Breast epithelium (tissue), 4 donors: ENCODE measurements around the gene BCAT1. TPM values are rescaled to one million over a fixed set of nuclear protein-coding genes. Genes with fewer than 3 reads are reported as not detected.

Source experiments
- DNase-seq, 2 donors: peaks; one replicate each; pipeline ENCODE4 v3.0.0-alpha.2; 2019; ENCODE audit warnings: low spot score in 2 of 2
- H3K27ac ChIP-seq, 2 donors: fragments of 200-600 bp; sonication (generic) in 1 of 2; one replicate each; pipeline ENCODE4 v1.5.1; 2016 to 2019; ENCODE audit warnings: mild to moderate bottlenecking in 1 of 2
- H3K27me3 ChIP-seq, 2 donors: fragments of 200-600 bp; sonication (generic) in 1 of 2; one replicate each; pipeline versions ENCODE4 v1.5.1 to v1.6.0; 2017 to 2019; ENCODE audit warnings: control low read depth in 1 of 2, mild to moderate bottlenecking in 1 of 2
- H3K36me3 ChIP-seq: fragments of 200-600 bp; one replicate; pipeline ENCODE4 v1.5.1; 2019
- H3K4me1 ChIP-seq, 2 donors: fragments of 200-600 bp; sonication (generic); one replicate each; pipeline ENCODE4 v1.5.1; 2016 to 2019; ENCODE audit warnings: control low read depth in 1 of 2
- H3K4me3 ChIP-seq, 3 donors: fragments of 200-600 bp; sonication (generic); 1 replicate in 2 of 3; 2 replicates in 1 of 3; pipeline ENCODE4 v1.5.1; 2016 to 2019; ENCODE audit warnings: mild to moderate bottlenecking in 3 of 3, moderate library complexity in 2 of 3
- H3K9me3 ChIP-seq, 2 donors: fragments of 200-600 bp; sonication (generic) in 1 of 2; one replicate each; pipeline ENCODE4 v1.5.1; 2016 to 2019; ENCODE audit warnings: control low read depth in 1 of 2
- CTCF ChIP-seq, 3 donors: fragments of 450-650 bp; IDR thresholded peaks; one replicate each; pipeline ENCODE4 v1.5.1; 2016 to 2017; ENCODE audit warnings: antibody characterized with exemption in 3 of 3, mild to moderate bottlenecking in 3 of 3, moderate library complexity in 3 of 3
- POLR2A ChIP-seq: fragments of 450-650 bp; IDR thresholded peaks from one replicate; pipeline ENCODE4 v1.6.1; 2016; ENCODE audit warnings: antibody characterized with exemption, mild to moderate bottlenecking, moderate library complexity
- POLR2AphosphoS5 ChIP-seq, 3 donors: sonication (generic); formaldehyde crosslinking; IDR thresholded peaks; one replicate each; pipeline ENCODE4 v1.6.1; 2017; ENCODE audit warnings: antibody characterized with exemption in 3 of 3
- intact Hi-C: fragments of 100-400 bp; cut with DNase I; formaldehyde crosslinking; loops from one replicate; pipeline ENCODE4 v1.15.1; 2023; ENCODE audit warnings: low total_unique reads
- total RNA-seq, 3 donors: library from RNA; depleted of rRNA; stranded (reverse); fragments of >200 nt; gene quantifications; one replicate each; pipeline ENCODE4 v1.1.0, GENCODE V29; 2016

Gene BCAT1
- total RNA-seq, 3 donors from 2014 or later = 8.8 to 35.8 (median 12.1) TPM

GRCh38 chr12:24904871-24905270 is 44.0 kb downstream of the BCAT1 start:
- Histone ChIP-seq H3K27ac (no peak overlapping the region), H3K27me3 (peaks cover 0 to 23% of the 10 kb centered on the region in 2 donors), H3K4me3 (no peak overlapping the region), H3K4me1 (no peaks in the 10 kb centered on the region), H3K36me3 (no peaks in the 10 kb centered on the region), H3K9me3 (no peaks in the 10 kb centered on the region)
- intact Hi-C loops = loop anchor here (2.0 kb wide), 1 partner anchor 48 kb away; no protein-coding TSS in a partner anchor
- no peak for TF ChIP-seq POLR2A
- no peak for TF ChIP-seq CTCF (IDR thresholded peaks at IDR 0.05)
- TF ChIP-seq POLR2AphosphoS5 (IDR thresholded peaks at IDR 0.05) = no peak
- no peak for DNase-seq

- Histone ChIP-seq H3K36me3 (no peaks in the 10 kb centered on the region), H3K27ac (no peak overlapping the region), H3K4me3 (peak overlapping the region; percentile 57 to 66 (median 61)), H3K27me3 (peaks cover 0 to 23% of the 10 kb centered on the region in 2 donors), H3K4me1 (no peaks in the 10 kb centered on the region), H3K9me3 (no peaks in the 10 kb centered on the region)
- no peak for DNase-seq
- TF ChIP-seq CTCF (IDR thresholded peaks at IDR 0.05) (no peak), POLR2A (no peak), POLR2AphosphoS5 (IDR thresholded peaks at IDR 0.05) (no peak)
- intact Hi-C loops = loop anchor here (2.0 kb wide), 1 partner anchor 49 kb away; no protein-coding TSS in a partner anchor
These were observed 45.4 kb downstream of the BCAT1 start for GRCh38 chr12:24903329-24904088.

DNA sequence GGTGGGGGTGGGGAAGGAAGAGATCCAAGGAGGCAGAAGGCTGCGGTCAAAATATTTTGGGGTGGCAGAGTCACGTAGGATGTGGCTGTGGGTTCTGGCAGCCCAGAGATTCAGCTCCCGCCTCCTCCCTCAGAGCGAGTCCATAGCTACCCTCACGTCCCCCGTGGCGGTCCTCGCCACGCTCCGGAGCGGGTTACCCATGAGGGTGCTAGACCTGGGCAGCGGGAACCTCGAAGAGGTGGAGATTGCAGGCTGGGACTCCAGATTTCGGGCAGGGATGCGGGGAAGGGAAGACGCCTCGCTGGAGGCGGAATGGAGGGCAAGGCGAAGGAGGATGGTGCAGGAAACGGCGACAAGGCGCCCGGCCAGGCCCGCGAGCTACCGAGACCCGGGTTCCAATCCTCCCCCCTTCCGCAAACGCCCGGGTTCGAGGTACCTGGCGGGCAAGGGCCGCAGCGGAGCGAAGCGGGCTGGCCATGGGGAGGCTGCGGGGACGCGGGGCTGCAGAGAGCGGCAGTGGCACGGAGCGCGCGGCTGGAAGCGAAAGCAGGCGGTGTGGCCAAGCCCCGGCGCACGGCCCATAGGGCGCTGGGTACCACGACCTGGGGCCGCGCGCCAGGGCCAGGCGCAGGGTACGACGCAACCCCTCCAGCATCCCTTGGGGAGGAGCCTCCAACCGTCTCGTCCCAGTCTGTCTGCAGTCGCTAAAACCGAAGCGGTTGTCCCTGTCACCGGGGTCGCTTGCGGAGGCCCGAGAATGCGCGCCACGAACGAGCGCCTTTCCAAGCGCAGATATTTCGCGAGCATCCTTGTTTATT is 46.2 kb downstream of the BCAT1 start:
- TF ChIP-seq CTCF (IDR thresholded peaks at IDR 0.05) = no peak
- no peak for TF ChIP-seq POLR2A
- TF ChIP-seq POLR2AphosphoS5 (IDR thresholded peaks at IDR 0.05) = no peak
- peaks cover 0 to 23% of the 10 kb centered on the region in 2 donors for H3K27me3 ChIP-seq
- no peaks in the 10 kb centered on the region for H3K36me3 ChIP-seq
- no peaks in the 10 kb centered on the region for H3K9me3 ChIP-seq
- intact Hi-C loops = no loop called here
- DNase-seq = no peak
- no peak overlapping the region for H3K27ac ChIP-seq
- no peaks in the 10 kb centered on the region for H3K4me1 ChIP-seq
- H3K4me3 ChIP-seq = peak overlapping the region; percentile 57 to 66 (median 61)

GRCh38 chr12:24901576-24902461 is 47.1 kb downstream of the BCAT1 start:
- TF ChIP-seq POLR2AphosphoS5 (IDR thresholded peaks at IDR 0.05) = no peak
- no peak for TF ChIP-seq CTCF (IDR thresholded peaks at IDR 0.05)
- no peak for TF ChIP-seq POLR2A
- Histone ChIP-seq H3K36me3 (no peaks in the 10 kb centered on the region), H3K27ac (no peak overlapping the region), H3K4me3 (peak overlapping the region; percentile 57 to 66 (median 61)), H3K9me3 (no peaks in the 10 kb centered on the region), H3K4me1 (no peaks in the 10 kb centered on the region), H3K27me3 (peaks cover 0 to 23% of the 10 kb centered on the region in 2 donors)
- intact Hi-C loops = no loop called here
- DNase-seq = no peak
